ENCODE data around the gene RYK. TPM values are rescaled to one million over a fixed set of nuclear protein-coding genes. Genes with fewer than 3 reads are reported as not detected.

Gene RYK
- total RNA-seq, 1 experiment from 2014 or later = 93.7 TPM

DNA sequence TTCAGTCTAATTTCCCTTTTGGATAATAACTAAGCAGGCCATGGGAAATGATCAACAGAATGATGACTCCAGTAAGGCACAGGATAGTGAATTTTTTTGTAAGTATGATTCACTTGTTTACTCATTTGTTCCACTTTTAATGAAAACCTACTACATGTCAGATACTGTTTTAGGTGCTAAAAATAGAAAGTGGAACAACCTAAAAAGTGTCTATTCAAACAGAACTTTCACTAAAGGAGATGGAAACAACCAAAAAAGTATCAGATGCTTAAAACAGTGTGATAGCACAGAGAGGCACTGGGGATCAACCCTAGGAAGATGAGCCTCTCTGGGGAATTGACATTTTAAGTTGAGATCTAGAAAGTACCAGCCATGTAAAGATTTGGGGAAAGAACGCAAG is 11.1 kb downstream of the RYK start:
- Histone ChIP-seq H3K27me3 (ENCODE audit: insufficient read depth, low read depth) (no peaks in the 10 kb centered on the region), H3F3A (ENCODE audit: insufficient read depth, low read depth) (peaks cover 24% of the 10 kb centered on the region), H3K4me3 (no peak overlapping the region), H3K4me2 (no peak overlapping the region), H3K36me3 (ENCODE audit: low read depth) (0 out of 2 replicates have a peak, but pooled peaks cover 5% of the 10 kb centered on the region), H3K27ac (0 out of 2 replicates have a peak overlapping the region, but pooled peaks have one; percentile 16), H3K4me1 (replicated peaks; ENCODE audit: insufficient read depth) (peaks cover 48% of the 10 kb centered on the region), H3K9me2 (ENCODE audit: insufficient read depth) (no peaks in the 10 kb centered on the region), H3K9me3 (ENCODE audit: insufficient read depth, low read depth) (no peaks in the 10 kb centered on the region), H4K20me1 (ENCODE audit: insufficient read depth) (peaks cover 6% of the 10 kb centered on the region; the same call in 1 of the 2 replicates), H3K79me2 (ENCODE audit: low read depth) (peaks cover 100% of the 10 kb centered on the region), H2AFZ (no peak overlapping the region)
- POLR2A ChIA-PET (ENCODE audit: unreplicated experiment) = no interaction called here
- TF ChIP-seq CTCF (conservative IDR thresholded peaks at IDR 0.05) = no peak
- TF ChIP-seq EZH2 (IDR thresholded peaks at IDR 0.05; ENCODE audit: low read depth) = no peak
- intact Hi-C loops (cut with micrococcal nuclease; ENCODE audit: unreplicated experiment) = no loop called here
- DNase-seq = no peak
- BruUV-seq (replicated peaks) = no TSS peak
- CTCF ChIA-PET = interaction anchor here (0.7 kb wide), 1 partner anchor 70 kb away, joined by 3 read pairs; no protein-coding TSS in a partner anchor

GRCh38 chr3:134237454-134238145 is 13.1 kb downstream of the RYK start:
- Histone ChIP-seq H3K4me1 (replicated peaks; ENCODE audit: insufficient read depth) (peaks cover 30% of the 10 kb centered on the region), H3K27me3 (ENCODE audit: insufficient read depth, low read depth) (no peaks in the 10 kb centered on the region), H3K4me2 (no peak overlapping the region), H3K9me3 (ENCODE audit: insufficient read depth, low read depth) (0 out of 2 replicates have a peak, but pooled peaks cover 10% of the 10 kb centered on the region), H3K27ac (no peak overlapping the region), H3K4me3 (no peak overlapping the region), H3K36me3 (ENCODE audit: low read depth) (peaks cover 12% of the 10 kb centered on the region; the same call in 1 of the 2 replicates), H4K20me1 (ENCODE audit: insufficient read depth) (peaks cover 6% of the 10 kb centered on the region; the same call in 1 of the 2 replicates), H2AFZ (no peak overlapping the region), H3K9me2 (ENCODE audit: insufficient read depth) (no peaks in the 10 kb centered on the region), H3K79me2 (ENCODE audit: low read depth) (peaks cover 100% of the 10 kb centered on the region), H3F3A (ENCODE audit: insufficient read depth, low read depth) (peaks cover 6% of the 10 kb centered on the region; the same call in 1 of the 2 replicates)
- no TSS peak for BruUV-seq (replicated peaks)
- CTCF ChIA-PET = no interaction called here
- TF ChIP-seq EZH2 (IDR thresholded peaks at IDR 0.05; ENCODE audit: low read depth) = no peak
- TF ChIP-seq CTCF (conservative IDR thresholded peaks at IDR 0.05) = no peak
- POLR2A ChIA-PET (ENCODE audit: unreplicated experiment) = no interaction called here
- intact Hi-C loops (cut with micrococcal nuclease; ENCODE audit: unreplicated experiment) = no loop called here
- no peak for DNase-seq

GRCh38 chr3:134236505-134237170 is 14.0 kb downstream of the RYK start:
- Histone ChIP-seq H3K4me1 (replicated peaks; ENCODE audit: insufficient read depth) (peaks cover 20% of the 10 kb centered on the region), H3K36me3 (ENCODE audit: low read depth) (peaks cover 12% of the 10 kb centered on the region; the same call in 1 of the 2 replicates), H3F3A (ENCODE audit: insufficient read depth, low read depth) (peaks cover 7% of the 10 kb centered on the region; the same call in 1 of the 2 replicates), H3K9me2 (ENCODE audit: insufficient read depth) (no peaks in the 10 kb centered on the region), H3K79me2 (ENCODE audit: low read depth) (peaks cover 100% of the 10 kb centered on the region), H2AFZ (no peak overlapping the region), H3K4me2 (no peak overlapping the region), H4K20me1 (ENCODE audit: insufficient read depth) (peaks cover 8% of the 10 kb centered on the region; the same call in 1 of the 2 replicates), H3K27ac (no peak overlapping the region), H3K9me3 (ENCODE audit: insufficient read depth, low read depth) (0 out of 2 replicates have a peak, but pooled peaks cover 10% of the 10 kb centered on the region), H3K4me3 (no peak overlapping the region), H3K27me3 (ENCODE audit: insufficient read depth, low read depth) (no peaks in the 10 kb centered on the region)
- DNase-seq = no peak
- CTCF ChIA-PET = no interaction called here
- POLR2A ChIA-PET (ENCODE audit: unreplicated experiment) = no interaction called here
- intact Hi-C loops (cut with micrococcal nuclease; ENCODE audit: unreplicated experiment) = no loop called here
- TF ChIP-seq EZH2 (IDR thresholded peaks at IDR 0.05; ENCODE audit: low read depth) (no peak), CTCF (conservative IDR thresholded peaks at IDR 0.05) (no peak)
- BruUV-seq (replicated peaks) = no TSS peak
